HCT116 (cell line): ENCODE measurements around the gene MOB2. TPM values are rescaled to one million over a fixed set of nuclear protein-coding genes. Genes with fewer than 3 reads are reported as not detected.

Experiments
- ATAC-seq: fragments of 200-7000 bp; cut with Tn5 transposase; 2 replicates; pipeline ENCODE4 v1.9.1; 2020; ENCODE audit warnings: mild to moderate bottlenecking, moderate library complexity
- BruUV-seq: library from RNA; stranded (reverse); fragments of 400-500 nt; replicated peaks from 2 replicates; lab custom pipeline; 2021; lab: Mats Ljungman, UMichigan
- CTCF ChIA-PET: fragments of 300-600 bp; sonication (Branson Sonifier 250); formaldehyde crosslinking; loops from one replicate; lab custom pipeline; 2021; ENCODE audit warnings: antibody characterized with exemption; lab: Charles Lee
- POLR2A ChIA-PET: fragments of 300-600, 350-600 bp; sonication (Branson Sonifier 250); formaldehyde crosslinking; loops from one replicate; lab custom pipeline; 2021; ENCODE audit warnings: antibody characterized with exemption; lab: Charles Lee
- RAD21 ChIA-PET, 2 experiments: fragments of 300-600 bp; sonication (Branson Sonifier 250); formaldehyde crosslinking; loops; one replicate each; lab custom pipeline; 2023; ENCODE audit warnings: low total read pairs in 2 of 2; ENCODE audit not compliant: uncharacterized antibody in 2 of 2, unreplicated experiment in 2 of 2, low non-redundant PET in 1 of 2; lab: Charles Lee
- DNase-seq: peaks from one replicate; pipeline ENCODE4 v3.0.0-alpha.2; 2010; ENCODE audit warnings: low read depth, low spot score
- H2AFZ ChIP-seq: fragments of 200-600 bp; shearing (Covaris generic), sonication (generic); 2 replicates; pipeline ENCODE4 v1.6.1; 2017; ENCODE audit warnings: low read depth, mixed run types, mixed read lengths, antibody characterized with exemption, low read length; ENCODE audit not compliant: poor library complexity, severe bottlenecking
- H3K27ac ChIP-seq: 2 replicates; pipeline ENCODE4 v1.5.1; 2012; ENCODE audit warnings: low read depth, low read length
- H3K27me3 ChIP-seq: fragments of 200-600 bp; sonication (generic); 2 replicates; pipeline ENCODE4 v1.6.1; 2016; ENCODE audit warnings: mixed run types, low read length, mixed read lengths; ENCODE audit not compliant: insufficient read depth
- H3K36me3 ChIP-seq, 2 experiments: fragments of 200-500 bp in 1 of 2; fragments of 200-600 bp in 1 of 2; sonication (Bioruptor generic) in 1 of 2; sonication (generic) in 1 of 2; 2 replicates each; pipeline versions ENCODE4 v1.5.1 to v1.6.1; 2014 to 2016; ENCODE audit warnings: low read length in 2 of 2, inconsistent platforms in 1 of 2, mixed read lengths in 1 of 2, mixed run types in 1 of 2; ENCODE audit not compliant: insufficient read depth in 2 of 2, control insufficient read depth in 1 of 2
- H3K4me1 ChIP-seq, 2 experiments: fragments of 200-600 bp in 1 of 2; sonication (generic) in 1 of 2; 2 replicates each; pipeline versions ENCODE4 v1.5.1 to v1.6.1; 2012 to 2017; ENCODE audit warnings: low read length in 2 of 2, inconsistent platforms in 1 of 2, mild to moderate bottlenecking in 1 of 2, mixed read lengths in 1 of 2, mixed run types in 1 of 2, moderate library complexity in 1 of 2; ENCODE audit not compliant: insufficient read depth in 2 of 2, control insufficient read depth in 1 of 2
- H3K4me2 ChIP-seq: fragments of 200-600 bp; sonication (generic); 2 replicates; pipeline ENCODE4 v1.6.1; 2017; ENCODE audit warnings: mixed run types, low read length, mixed read lengths
- H3K4me3 ChIP-seq, 2 experiments: fragments of 200-600 bp in 1 of 2; sonication (generic) in 1 of 2; replicated peaks in 1 of 2; 2 replicates each; pipeline ENCODE4 v1.5.1; 2011 to 2016; ENCODE audit warnings: low read length in 2 of 2, control low read depth in 1 of 2, low read depth in 1 of 2, mild to moderate bottlenecking in 1 of 2, mixed read lengths in 1 of 2, mixed run types in 1 of 2
- H3K79me2 ChIP-seq: fragments of 200-600 bp; sonication (generic); 2 replicates; pipeline ENCODE4 v1.6.1; 2017; ENCODE audit warnings: mild to moderate bottlenecking, mixed run types, low read length, moderate library complexity, mixed read lengths; ENCODE audit not compliant: insufficient read depth
- H3K9ac ChIP-seq: fragments of 200-600 bp; sonication (generic); 2 replicates; pipeline ENCODE4 v1.6.1; 2016; ENCODE audit warnings: low read length, mixed read lengths
- H3K9me2 ChIP-seq: fragments of 200-600 bp; sonication (generic), shearing (Covaris generic); 2 replicates; pipeline ENCODE4 v1.6.1; 2017; ENCODE audit warnings: mixed run types, mild to moderate bottlenecking, moderate library complexity; ENCODE audit not compliant: insufficient read depth
- H3K9me3 ChIP-seq, 2 experiments: fragments of 200-500 bp in 1 of 2; fragments of 200-600 bp in 1 of 2; sonication (Bioruptor generic) in 1 of 2; sonication (generic) in 1 of 2; 2 replicates each; pipeline ENCODE4 v1.6.1; 2014 to 2017; ENCODE audit warnings: low read length in 2 of 2, mixed read lengths in 2 of 2, inconsistent platforms in 1 of 2, low read depth in 1 of 2, mild to moderate bottlenecking in 1 of 2, mixed run types in 1 of 2, moderate library complexity in 1 of 2; ENCODE audit not compliant: control insufficient read depth in 1 of 2, insufficient read depth in 1 of 2
- H4K20me1 ChIP-seq: fragments of 200-600 bp; sonication (generic), shearing (Covaris generic); 2 replicates; pipeline ENCODE4 v1.6.1; 2017; ENCODE audit warnings: mixed run types, mild to moderate bottlenecking, moderate library complexity; ENCODE audit not compliant: insufficient read depth
- CBX3 ChIP-seq: IDR thresholded peaks from 2 replicates; pipeline ENCODE4 v1.6.1; 2012; ENCODE audit warnings: low read depth
- EGR1 ChIP-seq: IDR thresholded peaks from 2 replicates; pipeline ENCODE4 v1.6.1; 2012; ENCODE audit warnings: low read depth
- ELF1 ChIP-seq: IDR thresholded peaks from 2 replicates; pipeline ENCODE4 v1.6.1; 2012; ENCODE audit warnings: low read depth, borderline replicate concordance
- JUND ChIP-seq: IDR thresholded peaks from 2 replicates; pipeline ENCODE4 v1.6.1; 2012
- POLR2AphosphoS5 ChIP-seq: IDR thresholded peaks from 2 replicates; pipeline ENCODE4 v1.6.1; 2011; ENCODE audit warnings: mild to moderate bottlenecking, low read depth, low read length, moderate library complexity
- RAD21 ChIP-seq: IDR thresholded peaks from 2 replicates; pipeline ENCODE4 v1.6.1; 2012; ENCODE audit warnings: low read depth, mild to moderate bottlenecking
- SIN3A ChIP-seq: IDR thresholded peaks from 2 replicates; pipeline ENCODE4 v1.6.1; 2012; ENCODE audit warnings: low read depth
- SP1 ChIP-seq: IDR thresholded peaks from 2 replicates; pipeline ENCODE4 v1.6.1; 2012; ENCODE audit warnings: low read depth
- SRF ChIP-seq: IDR thresholded peaks from 2 replicates; pipeline ENCODE4 v1.6.1; 2012; ENCODE audit warnings: low read depth
- TCF7L2 ChIP-seq: IDR thresholded peaks from 2 replicates; pipeline ENCODE4 v1.7.0; 2011; ENCODE audit warnings: borderline replicate concordance, inconsistent platforms; ENCODE audit not compliant: insufficient read depth, insufficient read length; ENCODE audit errors: extremely low read depth
- YY1 ChIP-seq: IDR thresholded peaks from 2 replicates; pipeline ENCODE4 v1.6.1; 2011; ENCODE audit warnings: low read length, low read depth, moderate library complexity, mild to moderate bottlenecking; ENCODE audit not compliant: insufficient replicate concordance; ENCODE audit errors: extremely low read depth
- ZBTB33 ChIP-seq: IDR thresholded peaks from 2 replicates; pipeline ENCODE4 v1.6.1; 2011; ENCODE audit warnings: mild to moderate bottlenecking, low read length, moderate library complexity; ENCODE audit not compliant: insufficient replicate concordance; ENCODE audit errors: extremely low read depth
- ZFX ChIP-seq: fragments of 450-650 bp; IDR thresholded peaks from 2 replicates; pipeline ENCODE4 v1.6.1; 2017
- ZNF274 ChIP-seq: fragments of 200-500 bp; sonication (Bioruptor generic); IDR thresholded peaks from 2 replicates; pipeline ENCODE4 v1.6.1; 2014; ENCODE audit warnings: mild to moderate bottlenecking, low read depth, low read length, inconsistent platforms
- intact Hi-C: fragments of 100-400 bp; cut with micrococcal nuclease; formaldehyde crosslinking; loops from 2 replicates; pipeline ENCODE4 v1.10.0; 2022
- total RNA-seq: library from RNA; stranded (reverse); gene quantifications from one replicate; pipeline ENCODE4 v1.2.1, GENCODE V29; 2021; ENCODE audit not compliant: unreplicated experiment
- TF ChIP-seq, protein P1 (sequence below): IDR thresholded peaks from 2 replicates; pipeline ENCODE4 v1.6.1; 2012; ENCODE audit warnings: low read depth
- TF ChIP-seq, protein P2 (sequence below): IDR thresholded peaks from 2 replicates; pipeline ENCODE4 v1.6.1; 2012
- TF ChIP-seq, protein P3 (sequence below), 3 experiments: fragments of 200-600 bp in 1 of 3; sonication (generic) in 1 of 3; IDR thresholded peaks in 2 of 3; conservative IDR thresholded peaks in 1 of 3; 2 replicates each; pipeline ENCODE4 v1.5.1; 2012 to 2017; ENCODE audit warnings: low read depth in 2 of 3, low read length in 2 of 3, antibody characterized with exemption in 1 of 3, borderline replicate concordance in 1 of 3, control low read depth in 1 of 3, mild to moderate bottlenecking in 1 of 3, mixed read lengths in 1 of 3, mixed run types in 1 of 3, moderate library complexity in 1 of 3; ENCODE audit not compliant: insufficient read depth in 1 of 3

The MOB2 gene
- total RNA-seq, 1 experiment from 2014 or later: 25.7 TPM

DNA sequence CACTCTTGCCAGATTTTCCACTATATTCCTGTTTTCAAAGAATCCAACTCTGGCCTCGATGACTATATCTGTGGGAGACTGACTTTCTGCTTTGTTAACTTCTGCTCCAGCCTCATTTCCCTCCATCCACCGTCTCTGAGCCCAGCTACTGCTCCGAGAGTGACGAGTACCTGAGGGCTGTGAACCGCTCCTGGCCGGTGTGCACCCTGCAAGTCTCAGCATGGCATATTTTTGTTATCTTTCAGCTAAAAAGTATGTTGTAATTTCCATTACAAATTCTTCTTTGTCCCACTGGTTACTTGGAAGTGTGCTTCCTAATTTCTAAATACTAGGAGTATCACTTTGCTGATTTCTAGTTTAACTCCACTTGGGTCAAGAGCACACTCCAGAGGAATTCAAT is 36.5 kb upstream of the MOB2 start:
- Histone ChIP-seq H3K27ac (no peak overlapping the region), H3K9me3 (no peaks in the 10 kb centered on the region), H2AFZ (no peak overlapping the region), H3K27me3 (no peaks in the 10 kb centered on the region), H3K4me2 (no peak overlapping the region), H3K4me1 (no peaks in the 10 kb centered on the region)
- RAD21 ChIA-PET: no interaction called here
- BruUV-seq: no TSS peak
- ATAC-seq: no peak
- TF ChIP-seq SRF (no peak), SP1 (no peak), ZFX (no peak), RAD21 (no peak), ZBTB33 (no peak), TCF7L2 (no peak), YY1 (no peak), ZNF274 (no peak), POLR2AphosphoS5 (no peak), SIN3A (no peak), JUND (no peak), EGR1 (no peak), CBX3 (no peak), ELF1 (no peak)
- TF ChIP-seq, protein P1, sequence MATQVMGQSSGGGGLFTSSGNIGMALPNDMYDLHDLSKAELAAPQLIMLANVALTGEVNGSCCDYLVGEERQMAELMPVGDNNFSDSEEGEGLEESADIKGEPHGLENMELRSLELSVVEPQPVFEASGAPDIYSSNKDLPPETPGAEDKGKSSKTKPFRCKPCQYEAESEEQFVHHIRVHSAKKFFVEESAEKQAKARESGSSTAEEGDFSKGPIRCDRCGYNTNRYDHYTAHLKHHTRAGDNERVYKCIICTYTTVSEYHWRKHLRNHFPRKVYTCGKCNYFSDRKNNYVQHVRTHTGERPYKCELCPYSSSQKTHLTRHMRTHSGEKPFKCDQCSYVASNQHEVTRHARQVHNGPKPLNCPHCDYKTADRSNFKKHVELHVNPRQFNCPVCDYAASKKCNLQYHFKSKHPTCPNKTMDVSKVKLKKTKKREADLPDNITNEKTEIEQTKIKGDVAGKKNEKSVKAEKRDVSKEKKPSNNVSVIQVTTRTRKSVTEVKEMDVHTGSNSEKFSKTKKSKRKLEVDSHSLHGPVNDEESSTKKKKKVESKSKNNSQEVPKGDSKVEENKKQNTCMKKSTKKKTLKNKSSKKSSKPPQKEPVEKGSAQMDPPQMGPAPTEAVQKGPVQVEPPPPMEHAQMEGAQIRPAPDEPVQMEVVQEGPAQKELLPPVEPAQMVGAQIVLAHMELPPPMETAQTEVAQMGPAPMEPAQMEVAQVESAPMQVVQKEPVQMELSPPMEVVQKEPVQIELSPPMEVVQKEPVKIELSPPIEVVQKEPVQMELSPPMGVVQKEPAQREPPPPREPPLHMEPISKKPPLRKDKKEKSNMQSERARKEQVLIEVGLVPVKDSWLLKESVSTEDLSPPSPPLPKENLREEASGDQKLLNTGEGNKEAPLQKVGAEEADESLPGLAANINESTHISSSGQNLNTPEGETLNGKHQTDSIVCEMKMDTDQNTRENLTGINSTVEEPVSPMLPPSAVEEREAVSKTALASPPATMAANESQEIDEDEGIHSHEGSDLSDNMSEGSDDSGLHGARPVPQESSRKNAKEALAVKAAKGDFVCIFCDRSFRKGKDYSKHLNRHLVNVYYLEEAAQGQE: no peak
- TF ChIP-seq, protein P2, sequence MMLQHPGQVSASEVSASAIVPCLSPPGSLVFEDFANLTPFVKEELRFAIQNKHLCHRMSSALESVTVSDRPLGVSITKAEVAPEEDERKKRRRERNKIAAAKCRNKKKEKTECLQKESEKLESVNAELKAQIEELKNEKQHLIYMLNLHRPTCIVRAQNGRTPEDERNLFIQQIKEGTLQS: no peak
- TF ChIP-seq, protein P3, sequence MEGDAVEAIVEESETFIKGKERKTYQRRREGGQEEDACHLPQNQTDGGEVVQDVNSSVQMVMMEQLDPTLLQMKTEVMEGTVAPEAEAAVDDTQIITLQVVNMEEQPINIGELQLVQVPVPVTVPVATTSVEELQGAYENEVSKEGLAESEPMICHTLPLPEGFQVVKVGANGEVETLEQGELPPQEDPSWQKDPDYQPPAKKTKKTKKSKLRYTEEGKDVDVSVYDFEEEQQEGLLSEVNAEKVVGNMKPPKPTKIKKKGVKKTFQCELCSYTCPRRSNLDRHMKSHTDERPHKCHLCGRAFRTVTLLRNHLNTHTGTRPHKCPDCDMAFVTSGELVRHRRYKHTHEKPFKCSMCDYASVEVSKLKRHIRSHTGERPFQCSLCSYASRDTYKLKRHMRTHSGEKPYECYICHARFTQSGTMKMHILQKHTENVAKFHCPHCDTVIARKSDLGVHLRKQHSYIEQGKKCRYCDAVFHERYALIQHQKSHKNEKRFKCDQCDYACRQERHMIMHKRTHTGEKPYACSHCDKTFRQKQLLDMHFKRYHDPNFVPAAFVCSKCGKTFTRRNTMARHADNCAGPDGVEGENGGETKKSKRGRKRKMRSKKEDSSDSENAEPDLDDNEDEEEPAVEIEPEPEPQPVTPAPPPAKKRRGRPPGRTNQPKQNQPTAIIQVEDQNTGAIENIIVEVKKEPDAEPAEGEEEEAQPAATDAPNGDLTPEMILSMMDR (IDR thresholded peaks at IDR 0.05 in 2 of 3, conservative IDR thresholded peaks at IDR 0.05 in 1 of 3; ENCODE audit: borderline replicate concordance in 1 of 3, insufficient read depth in 1 of 3, low read depth in 2 of 3, low read length in 2 of 3): no peak
- TF ChIP-seq, all 23 proteins: peak for 0
- ChIA-PET POLR2A (no interaction called here), CTCF (no interaction called here)
- H3K9ac ChIP-seq: no peak overlapping the region
- no peak for DNase-seq
- no peaks in the 10 kb centered on the region for H4K20me1 ChIP-seq
- no peaks in the 10 kb centered on the region for H3K9me2 ChIP-seq
- H3K79me2 ChIP-seq: peaks cover 6% of the 10 kb centered on the region
- H3K36me3 ChIP-seq: no peaks in the 10 kb centered on the region
- H3K4me3 ChIP-seq: no peak overlapping the region
- intact Hi-C loops: no loop called here
